Measurements from ENCODE around the gene BARX2.

Gene BARX2

DNA sequence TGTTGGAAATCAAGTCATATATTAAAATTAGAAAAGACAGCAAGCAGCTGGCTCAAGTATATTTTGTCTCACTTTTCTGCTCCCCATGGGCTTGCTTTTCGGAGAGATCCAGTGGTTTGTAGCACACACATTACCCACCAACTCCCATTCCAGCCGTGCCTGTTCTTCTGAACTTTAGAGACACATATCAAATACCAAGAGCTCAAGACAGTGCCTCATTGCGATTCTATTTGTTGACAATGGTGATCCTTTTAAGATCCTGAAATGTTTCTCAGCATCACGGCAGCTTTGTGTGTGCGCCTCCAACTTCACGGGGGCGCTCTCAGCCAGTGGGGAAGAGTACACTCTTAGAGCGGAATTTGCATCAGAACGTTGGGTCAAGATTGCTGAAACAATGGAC, 52.9 kb downstream of the BARX2 start:
- no peak overlapping the region for H3K27ac ChIP-seq
- DNase-seq (ENCODE audit: low read depth, low spot score): no peak

DNA sequence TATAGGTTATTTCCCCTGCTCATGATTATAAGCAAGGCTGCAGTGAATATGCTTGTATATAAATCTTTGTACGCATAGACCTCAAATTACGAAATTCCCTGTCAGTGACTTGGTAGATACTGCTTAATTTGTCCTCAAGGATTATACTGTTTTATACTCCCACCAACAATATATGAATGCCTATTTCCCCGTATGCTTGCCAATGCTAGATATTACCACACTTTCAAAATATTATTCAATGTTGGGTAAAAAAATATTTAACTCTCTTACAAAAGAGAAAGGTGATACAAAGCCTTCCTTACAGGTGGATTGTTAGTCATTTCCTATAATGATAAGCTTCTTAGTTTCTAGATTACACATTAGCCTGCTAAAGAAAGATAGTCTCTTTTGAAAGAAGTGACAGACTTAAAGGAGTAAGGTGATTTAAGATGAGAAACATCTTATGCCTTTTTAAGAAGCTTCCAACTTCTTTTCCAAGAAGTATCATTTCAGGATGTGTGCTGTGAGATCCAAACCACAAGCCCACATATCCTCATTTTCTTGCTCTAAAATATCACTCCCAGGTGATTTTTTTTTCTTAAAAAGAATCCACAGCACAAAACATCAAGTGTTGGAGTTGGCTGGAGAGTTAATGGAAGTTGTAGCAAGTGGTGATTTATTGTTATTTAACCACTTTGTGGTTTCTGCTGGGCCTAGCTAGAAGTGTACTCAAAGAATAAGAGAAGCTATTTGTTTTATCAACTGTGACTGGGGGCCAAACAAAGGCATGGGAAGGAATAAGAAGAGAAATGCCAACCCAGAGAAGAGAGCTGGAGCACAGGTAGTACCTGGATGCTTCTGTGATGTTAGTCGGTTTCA, 59.2 kb downstream of the BARX2 start:
- peak overlapping the region; percentile 89 for H3K27ac ChIP-seq
- no peak for DNase-seq (ENCODE audit: low read depth, low spot score)

DNA sequence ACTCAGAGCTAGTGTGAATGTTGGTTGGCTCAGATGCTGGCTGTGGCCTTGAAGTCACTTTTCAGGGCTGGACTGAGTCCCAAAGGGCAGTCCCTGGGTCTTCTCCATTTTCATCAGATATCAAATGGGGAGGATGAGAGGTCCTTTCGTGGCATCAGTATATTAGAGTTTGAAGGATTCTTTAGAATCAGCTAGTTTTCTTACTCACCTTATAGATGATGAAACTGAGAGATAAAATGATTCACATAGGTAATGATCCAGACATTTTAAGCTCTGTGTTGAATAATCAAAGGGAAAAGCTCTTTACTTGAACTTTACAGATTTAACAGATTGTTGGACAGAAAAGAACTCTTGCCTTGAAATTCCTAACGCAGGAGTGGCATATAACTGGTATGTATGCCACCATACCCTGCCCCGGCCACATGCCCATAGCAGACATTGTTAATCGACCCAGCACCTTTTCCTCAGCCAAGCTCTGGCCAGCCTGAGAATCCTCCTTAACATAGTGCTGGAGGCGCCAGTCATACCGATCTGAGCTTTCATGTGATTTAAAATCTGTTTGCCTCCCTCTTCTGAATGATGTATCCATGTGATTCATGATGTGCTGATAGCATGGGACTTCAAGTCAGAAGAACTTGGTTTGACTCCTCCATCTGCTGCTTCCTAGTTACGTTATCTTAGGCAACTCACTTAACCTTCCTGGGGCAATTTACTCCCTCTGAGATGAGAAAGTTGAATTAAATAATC, 60.0 kb downstream of the BARX2 start:
- peak; percentile 68 for DNase-seq (ENCODE audit: low read depth, low spot score)
- peak overlapping the region; percentile 89 for H3K27ac ChIP-seq

DNA sequence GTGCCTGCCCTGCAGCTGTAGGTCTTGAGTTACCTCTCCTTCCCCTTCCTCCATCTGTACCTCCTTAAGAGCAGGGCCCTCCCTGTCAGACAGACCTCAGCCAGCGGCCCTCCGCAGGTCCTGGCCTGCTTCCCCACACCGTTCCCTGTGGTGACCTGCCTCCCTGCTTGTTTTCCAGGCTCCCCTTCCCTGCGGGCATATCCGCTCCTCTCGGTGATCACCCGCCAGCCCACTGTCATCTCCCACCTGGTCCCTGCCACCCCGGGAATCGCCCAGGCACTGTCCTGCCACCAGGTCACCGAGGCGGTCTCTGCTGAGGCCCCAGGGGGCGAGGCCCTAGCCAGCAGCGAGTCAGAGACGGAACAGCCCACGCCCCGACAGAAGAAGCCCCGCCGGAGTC, 60.9 kb downstream of the BARX2 start:
- H3K27ac ChIP-seq: peak overlapping the region; percentile 89
- no peak for DNase-seq (ENCODE audit: low read depth, low spot score)

DNA sequence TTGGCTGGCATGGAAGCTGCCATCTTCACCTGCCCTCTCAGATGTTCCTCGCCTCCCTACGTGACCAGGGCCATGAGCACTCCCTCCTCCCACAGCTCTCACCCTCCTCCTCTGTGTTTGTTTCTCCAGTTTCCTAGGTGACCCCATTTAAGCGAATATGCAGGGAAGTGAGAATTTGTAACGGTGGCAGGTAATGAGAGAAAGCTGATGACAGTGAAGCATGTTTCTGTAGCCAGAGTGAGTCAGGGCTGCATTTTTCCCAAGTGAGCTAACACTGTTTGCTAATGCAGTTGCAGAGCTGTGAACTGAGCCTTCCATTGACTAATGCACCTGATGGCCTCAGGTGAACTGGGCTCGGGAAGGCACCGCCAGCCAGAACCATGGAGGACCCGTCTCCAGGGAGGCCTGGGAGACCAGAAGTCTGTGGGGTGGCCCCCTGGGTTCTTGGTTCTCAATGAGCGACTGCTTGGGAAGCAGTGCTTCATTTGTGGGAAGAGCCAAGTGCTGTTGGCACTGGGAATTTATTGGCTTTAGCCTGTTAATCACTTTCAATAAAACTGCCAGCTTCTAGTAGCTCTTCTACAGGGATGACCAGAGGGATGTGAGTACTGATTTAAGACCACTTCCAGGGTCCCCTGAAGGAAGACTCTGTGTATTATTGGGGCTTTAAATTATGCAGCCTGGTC, 64.5 kb downstream of the BARX2 start:
- DNase-seq (ENCODE audit: low read depth, low spot score): peak; percentile 99
- peak overlapping the region; percentile 69 for H3K27ac ChIP-seq

DNA sequence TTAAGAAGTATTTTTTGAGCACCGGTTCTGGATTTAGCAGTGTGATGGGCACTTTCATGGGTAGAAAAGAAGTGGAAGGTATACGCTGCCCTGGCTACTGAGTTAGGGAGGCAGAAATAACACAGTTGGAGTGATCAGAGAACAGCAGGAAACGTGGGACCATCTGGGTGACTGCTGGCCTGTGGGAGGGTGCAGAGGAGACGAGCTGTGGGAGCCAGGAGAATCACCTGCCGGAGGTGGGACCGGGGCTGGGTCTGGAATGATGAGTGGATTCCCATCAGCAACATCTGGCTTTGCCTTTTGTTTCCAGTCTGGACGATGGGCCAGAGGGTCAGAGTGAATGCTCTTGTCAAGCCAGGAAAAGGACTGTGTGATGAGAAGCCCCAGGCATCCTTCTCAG, 66.5 kb downstream of the BARX2 start:
- H3K27ac ChIP-seq: no peak overlapping the region
- DNase-seq (ENCODE audit: low read depth, low spot score): no peak

DNA sequence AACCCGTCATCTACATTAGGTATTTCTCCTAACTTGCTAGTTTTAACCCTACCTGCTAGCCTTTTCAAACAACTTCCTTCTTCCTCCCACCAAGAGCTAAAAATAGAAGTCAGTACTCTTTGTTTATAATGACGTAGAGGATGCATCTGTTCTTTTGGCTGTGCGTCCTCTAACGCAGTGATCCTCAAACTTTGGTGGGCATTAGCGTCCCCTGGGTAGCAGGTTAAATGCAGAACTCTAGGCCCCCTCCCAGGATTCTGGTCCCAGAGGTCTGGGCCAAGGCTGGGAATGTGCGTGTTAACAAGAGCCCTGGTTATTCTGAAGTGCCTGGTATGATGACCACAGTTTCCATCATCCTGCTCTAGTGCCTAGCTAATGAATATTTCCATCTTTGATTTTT, 67.6 kb downstream of the BARX2 start:
- DNase-seq (ENCODE audit: low read depth, low spot score): no peak
- H3K27ac ChIP-seq: no peak overlapping the region

DNA sequence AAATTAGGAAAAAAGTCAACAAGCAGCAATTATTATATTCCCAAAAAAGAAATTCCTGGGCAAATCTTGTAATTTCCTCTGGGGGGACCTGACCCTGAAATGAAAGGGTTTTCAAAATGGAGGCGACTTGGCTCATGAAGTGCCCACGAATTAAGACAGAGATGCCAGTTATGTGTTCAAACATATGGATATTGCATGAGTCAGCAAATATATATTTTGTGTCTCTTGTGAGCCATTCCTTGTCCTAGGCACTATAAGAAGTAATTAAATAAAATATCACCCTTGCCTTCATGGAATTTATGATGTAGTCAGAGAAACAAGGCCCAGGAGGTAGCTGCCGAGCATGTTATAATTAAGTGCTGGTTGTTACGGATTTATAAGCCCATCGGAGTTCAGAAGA, 68.6 kb downstream of the BARX2 start:
- DNase-seq (ENCODE audit: low read depth, low spot score): no peak
- no peak overlapping the region for H3K27ac ChIP-seq

DNA sequence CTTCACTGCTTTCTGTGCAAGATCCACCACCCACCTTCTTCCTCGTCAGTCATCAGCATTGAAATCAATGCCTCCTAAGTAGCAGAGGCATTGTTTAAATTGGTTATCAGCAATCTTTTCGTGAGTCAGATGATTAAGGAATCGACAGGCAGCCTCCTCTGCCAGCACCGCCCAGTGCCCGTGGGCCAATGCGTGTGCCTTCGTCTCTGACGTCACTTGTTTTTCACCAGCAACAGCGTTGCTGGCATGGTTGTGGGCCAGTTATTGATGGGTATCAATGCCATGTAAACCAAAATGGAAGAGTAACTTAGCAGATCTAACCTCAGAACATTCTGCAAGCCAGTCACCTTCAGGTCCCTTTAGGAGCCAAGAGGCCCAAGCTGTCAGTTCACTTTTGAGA, 69.6 kb downstream of the BARX2 start:
- no peak overlapping the region for H3K27ac ChIP-seq
- DNase-seq (ENCODE audit: low read depth, low spot score): no peak

DNA sequence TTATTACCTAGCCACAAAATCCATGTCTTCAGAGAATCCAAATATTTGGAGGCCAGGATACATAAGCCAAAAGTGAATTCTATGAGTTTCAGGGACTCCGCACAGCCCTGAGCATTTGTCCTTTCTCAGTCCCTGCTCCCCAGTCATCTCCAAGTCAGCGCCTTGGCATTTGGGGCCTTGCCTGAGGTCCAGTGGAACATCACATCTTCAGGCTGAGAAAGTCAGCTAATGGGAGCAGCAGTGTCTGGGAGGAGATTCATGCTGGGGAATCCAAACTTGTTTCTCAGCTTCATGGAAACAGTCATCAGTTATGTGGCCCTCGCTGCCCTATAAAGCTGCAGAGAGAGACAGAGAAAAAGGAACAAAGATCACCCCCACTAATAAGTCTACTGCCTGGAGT, 70.9 kb downstream of the BARX2 start:
- H3K27ac ChIP-seq: no peak overlapping the region
- no peak for DNase-seq (ENCODE audit: low read depth, low spot score)

DNA sequence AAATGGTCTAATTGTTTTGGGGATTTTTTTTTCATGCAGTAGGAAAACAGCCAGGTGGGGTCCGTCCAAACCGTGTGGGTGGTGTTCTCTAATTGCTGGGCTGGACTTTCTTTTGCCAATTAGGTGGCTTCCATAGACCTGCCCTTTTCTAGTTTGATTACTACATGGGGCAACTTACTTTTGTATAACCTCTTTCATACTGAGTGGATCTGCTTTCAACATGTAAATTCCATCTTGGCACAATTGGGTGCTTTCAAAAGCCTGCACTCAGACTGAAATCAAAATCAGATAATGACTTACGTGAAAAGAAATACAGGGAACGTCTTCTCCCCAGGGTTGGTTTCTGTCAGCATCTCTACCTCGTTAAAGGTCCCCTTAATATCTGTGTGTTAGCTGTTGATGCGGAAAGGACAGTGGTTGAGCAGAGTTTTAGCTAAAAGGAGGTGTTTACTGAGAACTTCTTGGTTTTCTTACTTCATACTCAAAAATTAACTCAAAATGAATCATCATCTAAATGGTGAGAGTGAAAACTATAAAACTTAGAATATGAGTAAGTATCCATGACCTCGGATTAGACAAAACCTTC, 72.1 kb downstream of the BARX2 start:
- no peak overlapping the region for H3K27ac ChIP-seq
- no peak for DNase-seq (ENCODE audit: low read depth, low spot score)

DNA sequence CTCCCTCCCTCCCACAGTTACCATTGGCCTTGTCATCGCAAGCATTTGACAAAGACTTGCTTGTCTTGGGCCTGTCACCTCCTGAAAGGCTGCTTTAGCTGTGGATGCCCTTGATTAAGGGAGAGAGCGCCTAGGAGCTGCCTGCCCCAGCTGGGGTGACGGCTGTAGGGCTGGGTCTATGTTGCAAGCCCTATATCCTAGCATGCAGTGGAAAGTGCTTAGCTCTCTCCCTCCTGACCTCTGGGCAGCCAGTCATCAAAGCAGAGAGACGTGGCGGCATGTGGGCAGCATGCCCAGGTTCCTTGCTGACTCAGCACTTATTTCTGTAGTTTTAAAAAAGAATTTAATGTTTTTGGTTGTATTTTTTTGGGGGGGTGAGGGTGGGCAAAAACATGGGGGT, 75.9 kb downstream of the BARX2 start:
- DNase-seq (ENCODE audit: low read depth, low spot score): no peak
- no peak overlapping the region for H3K27ac ChIP-seq

DNA sequence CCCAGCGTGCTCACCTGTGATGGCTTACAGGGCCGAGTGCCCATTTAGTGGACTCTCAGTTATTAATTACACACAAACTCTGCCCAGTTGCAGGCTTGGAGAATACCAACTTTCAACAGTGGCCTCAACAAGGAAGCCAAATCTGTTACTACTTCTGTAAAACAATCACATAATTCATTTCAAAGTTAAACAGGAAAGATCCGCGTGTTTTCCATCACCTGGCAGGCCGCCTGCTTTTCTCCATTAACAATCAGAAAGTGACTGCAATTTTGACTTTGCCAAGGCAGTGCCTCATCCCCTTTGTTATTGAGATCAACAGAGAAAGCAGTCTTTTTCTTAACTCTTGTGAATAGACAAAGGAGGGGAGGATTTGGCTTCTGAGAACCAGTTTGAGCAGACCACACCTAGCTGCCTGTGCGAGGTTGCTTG, 77.7 kb downstream of the BARX2 start:
- H3K27ac ChIP-seq: no peak overlapping the region
- DNase-seq (ENCODE audit: low read depth, low spot score): no peak

DNA sequence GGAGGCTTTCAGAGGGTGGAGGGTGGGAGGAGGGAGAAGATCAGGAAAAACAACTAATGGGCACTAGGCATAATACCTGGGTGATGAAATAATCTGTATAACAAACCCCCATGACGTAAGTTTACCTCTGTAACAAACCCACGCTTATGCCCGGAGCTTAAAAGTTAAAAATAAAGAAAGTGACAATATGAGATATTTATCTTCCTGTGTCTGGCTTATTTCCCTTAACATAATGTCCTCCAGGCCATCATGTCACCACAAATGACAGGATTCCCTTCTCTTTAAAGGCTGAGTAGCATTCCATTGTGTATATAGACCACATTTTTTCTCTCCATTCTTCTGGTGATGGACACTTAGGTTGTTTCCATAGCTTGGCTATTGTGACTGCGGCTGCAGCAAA, 79.5 kb downstream of the BARX2 start:
- H3K27ac ChIP-seq: no peak overlapping the region
- no peak for DNase-seq (ENCODE audit: low read depth, low spot score)

DNA sequence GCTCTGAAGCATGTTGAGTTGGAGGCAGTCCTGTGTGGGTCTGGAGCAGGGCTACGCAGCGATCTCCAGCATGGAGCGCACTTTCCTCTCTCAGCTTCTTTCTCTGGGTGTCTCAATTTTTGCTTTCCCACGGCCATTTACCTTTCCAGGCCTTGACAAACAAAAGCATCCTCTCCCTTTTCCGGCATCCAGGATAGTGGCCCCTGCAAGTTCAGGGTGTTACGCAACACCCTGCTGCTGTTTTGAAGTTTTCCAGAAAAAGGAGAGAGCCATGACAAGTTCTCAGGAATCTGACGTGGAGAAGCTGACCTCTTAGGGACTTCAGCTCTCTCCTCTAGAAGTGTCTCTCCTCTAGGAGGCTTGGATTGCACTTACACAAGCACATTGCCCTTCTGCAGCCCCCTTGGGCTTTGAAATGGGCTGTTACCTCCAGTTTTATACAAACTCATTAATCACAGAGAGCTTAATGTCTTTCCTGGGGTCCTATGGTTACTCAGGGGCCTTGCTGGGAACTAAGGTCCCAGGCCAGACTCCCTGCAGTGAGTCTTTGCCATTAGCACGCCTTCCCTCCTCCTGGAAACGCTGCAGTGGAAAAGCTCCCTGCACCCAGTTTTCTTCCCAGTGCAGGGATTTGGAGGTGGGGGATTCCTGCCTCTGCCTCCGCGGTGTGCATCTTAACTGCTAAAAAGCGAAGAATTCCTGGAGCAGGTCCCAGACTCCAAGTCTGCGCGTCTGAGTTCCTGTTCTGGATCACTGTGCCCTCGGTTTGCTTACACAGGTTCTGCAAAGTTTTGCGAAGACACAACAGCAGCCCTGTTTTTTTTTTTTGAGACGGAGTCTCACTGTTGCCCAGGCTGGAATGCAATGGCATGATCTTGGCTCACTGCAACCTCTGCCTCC, 80.4 kb downstream of the BARX2 start:
- DNase-seq (ENCODE audit: low read depth, low spot score): no peak
- no peak overlapping the region for H3K27ac ChIP-seq

DNA sequence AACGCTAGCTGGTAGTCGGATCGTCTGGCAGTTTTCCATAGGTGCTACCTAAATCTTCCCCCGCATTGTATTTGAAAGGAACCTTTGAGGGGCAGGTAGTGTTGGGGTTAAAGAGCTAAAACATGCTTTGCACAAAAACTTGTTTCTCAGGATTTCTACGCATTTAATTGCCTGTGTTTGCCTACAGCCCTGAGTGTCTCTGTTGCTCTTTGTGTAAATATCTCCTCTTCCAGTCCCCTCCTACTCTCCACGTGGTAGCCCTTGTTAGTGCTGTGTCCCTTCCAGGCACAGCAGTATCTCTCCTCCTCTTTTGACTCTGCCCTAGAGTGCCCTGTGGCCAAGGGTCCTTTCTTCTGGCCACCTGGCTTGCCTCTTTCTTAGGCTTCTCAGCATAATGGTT, 81.7 kb downstream of the BARX2 start:
- no peak for DNase-seq (ENCODE audit: low read depth, low spot score)
- H3K27ac ChIP-seq: peak overlapping the region; percentile 85

DNA sequence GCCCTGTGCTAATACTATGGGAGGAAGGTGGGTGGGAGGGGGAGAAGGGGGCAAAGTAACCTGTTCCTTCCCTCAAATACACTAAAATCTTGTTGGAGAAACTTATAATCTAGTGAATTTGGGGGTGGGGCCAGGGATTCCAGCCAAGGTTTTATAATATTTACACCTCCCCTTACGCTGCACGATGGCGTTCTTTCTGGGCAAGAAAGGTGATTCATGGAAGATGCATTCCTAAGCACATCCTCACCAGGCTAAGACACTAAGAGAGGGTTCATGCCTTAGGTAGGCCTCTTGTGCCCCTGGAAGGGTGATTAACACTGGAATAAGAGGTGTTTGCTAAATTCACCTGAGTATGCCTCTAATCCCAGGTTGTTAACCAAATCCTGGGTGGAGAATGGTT, 82.6 kb downstream of the BARX2 start:
- peak overlapping the region; percentile 85 for H3K27ac ChIP-seq
- DNase-seq (ENCODE audit: low read depth, low spot score): peak; percentile 88

DNA sequence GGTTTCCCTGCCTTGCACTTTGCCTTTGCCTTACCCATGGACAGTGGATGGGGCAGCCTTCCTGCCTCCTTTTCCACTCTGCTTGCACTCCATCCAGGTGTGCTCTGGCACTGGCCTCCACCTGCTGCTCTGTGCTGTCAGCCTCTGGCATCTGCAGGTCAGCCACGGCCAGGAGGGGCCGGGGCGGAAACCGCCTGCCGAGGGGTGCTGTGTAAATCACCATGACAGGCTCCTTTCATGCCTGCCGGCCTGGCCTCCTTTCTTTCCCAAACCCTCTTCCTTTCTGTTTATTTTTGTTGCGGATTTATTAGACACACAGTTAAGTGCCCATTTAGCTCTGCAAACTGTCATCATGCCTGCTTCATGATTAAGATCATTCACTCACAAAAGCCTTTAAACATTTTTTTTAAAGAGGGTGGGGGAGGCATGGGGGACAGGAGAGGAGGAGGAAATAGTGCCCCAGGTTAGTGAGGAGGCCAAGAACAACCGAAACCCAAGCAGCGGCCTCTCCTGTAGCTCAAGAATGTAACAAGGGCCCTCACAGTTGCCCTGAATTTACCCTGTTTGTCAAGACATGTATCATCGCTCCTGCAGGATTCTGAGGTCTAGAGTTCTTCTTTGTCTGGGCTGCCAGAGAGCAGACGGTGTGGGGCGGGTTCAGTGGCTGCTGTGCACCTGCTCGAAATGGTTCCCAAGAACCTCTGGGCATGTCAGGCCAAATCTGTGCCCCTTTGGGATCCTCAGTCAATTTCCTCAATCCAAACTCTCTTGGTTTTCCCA, 83.3 kb downstream of the BARX2 start:
- H3K27ac ChIP-seq: peak overlapping the region; percentile 85
- DNase-seq (ENCODE audit: low read depth, low spot score): peak; percentile 76

DNA sequence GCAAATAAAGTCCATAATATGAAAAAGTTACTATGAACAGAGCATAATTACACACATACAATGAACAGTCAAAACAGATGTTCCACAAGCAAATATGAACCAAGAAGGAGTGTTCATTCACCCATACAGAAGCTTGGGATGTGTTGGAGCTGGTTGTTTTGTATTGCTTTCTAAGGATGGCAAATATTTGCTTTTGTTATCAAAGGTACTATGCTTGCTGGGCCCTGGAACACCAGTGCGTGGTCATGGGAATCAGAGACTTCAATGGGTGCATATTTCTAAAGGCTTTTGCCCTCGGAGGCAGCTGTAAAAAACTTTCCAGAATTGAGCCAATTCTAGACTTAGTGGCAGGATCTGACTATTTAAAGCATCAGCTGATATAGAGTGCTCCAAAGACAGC, 85.1 kb downstream of the BARX2 start:
- DNase-seq (ENCODE audit: low read depth, low spot score): no peak
- no peak overlapping the region for H3K27ac ChIP-seq

Measured in epithelial cell of prostate (primary cell).